Muscle layer of duodenum (tissue), 2 donors: Measurements from ENCODE around the gene HSPA4.
A peak's percentile ranks its signal among the peaks of the same experiment; 100 is the strongest.
"Not testable (repeated sequence)": the region's sequence is repeated elsewhere in the genome, so short reads cannot be mapped to it uniquely, and the experiment has no call there.

ENCODE experiments used
- H3K27ac ChIP-seq: one replicate; pipeline ENCODE4 v1.7.0; 2013; ENCODE audit warnings: mild to moderate bottlenecking, low read length
- H3K27me3 ChIP-seq: one replicate; pipeline ENCODE4 v1.7.0; 2013; ENCODE audit warnings: low read depth, mild to moderate bottlenecking, control low read depth, low read length
- H3K36me3 ChIP-seq, 2 donors: one replicate each; pipeline ENCODE4 v1.7.0; 2013; ENCODE audit warnings: low read length in 2 of 2, control low read depth in 1 of 2, mild to moderate bottlenecking in 1 of 2; ENCODE audit not compliant: insufficient read depth in 2 of 2, control insufficient read depth in 1 of 2
- H3K4me1 ChIP-seq, 2 donors: one replicate each; pipeline ENCODE4 v1.7.0; 2013; ENCODE audit warnings: low read length in 2 of 2, mild to moderate bottlenecking in 2 of 2, control low read depth in 1 of 2, moderate library complexity in 1 of 2; ENCODE audit not compliant: insufficient read depth in 2 of 2, control insufficient read depth in 1 of 2
- H3K4me3 ChIP-seq, 2 donors: one replicate each; pipeline ENCODE4 v1.7.0; 2013; ENCODE audit warnings: low read length in 2 of 2, low read depth in 1 of 2, mild to moderate bottlenecking in 1 of 2
- H3K9me3 ChIP-seq, 2 donors: one replicate each; pipeline ENCODE4 v1.7.0; 2013; ENCODE audit warnings: low read length in 2 of 2, control low read depth in 1 of 2, mild to moderate bottlenecking in 1 of 2; ENCODE audit not compliant: control insufficient read depth in 1 of 2
- donor health status: healthy.

The HSPA4 gene

GRCh38 chr5:133032852-133033742, 18.7 kb upstream of the HSPA4 start:
- Histone ChIP-seq H3K4me3 (no peak overlapping the region), H3K36me3 (no peaks in the 10 kb centered on the region), H3K4me1 (no peaks in the 10 kb centered on the region), H3K9me3 (no peaks in the 10 kb centered on the region), H3K27ac (no peak overlapping the region), H3K27me3 (no peaks in the 10 kb centered on the region)

- Histone ChIP-seq H3K4me1 (no peaks in the 10 kb centered on the region), H3K9me3 (no peaks in the 10 kb centered on the region), H3K36me3 (no peaks in the 10 kb centered on the region), H3K27me3 (no peaks in the 10 kb centered on the region), H3K27ac (no peak overlapping the region), H3K4me3 (no peak overlapping the region)
These were observed 17.7 kb upstream of the HSPA4 start for GRCh38 chr5:133034064-133034463.

GRCh38 chr5:133035224-133035623, 16.6 kb upstream of the HSPA4 start:
- H3K4me3 ChIP-seq: no peak overlapping the region
- no peaks in the 10 kb centered on the region for H3K4me1 ChIP-seq

GRCh38 chr5:133036677-133037076, 15.1 kb upstream of the HSPA4 start:
- H3K36me3 ChIP-seq, H3K27ac ChIP-seq: not testable (repeated sequence)

More at GRCh38 chr5:133035224-133035623, 16.6 kb upstream of the HSPA4 start:
- Histone ChIP-seq H3K27me3 (no peaks in the 10 kb centered on the region), H3K27ac (no peak overlapping the region), H3K36me3 (no peaks in the 10 kb centered on the region), H3K9me3 (no peaks in the 10 kb centered on the region)

GRCh38 chr5:133041157-133041784, 10.5 kb upstream of the HSPA4 start:
- H3K36me3 ChIP-seq: no peaks in the 10 kb centered on the region
- H3K4me3 ChIP-seq: no peak overlapping the region
- no peaks in the 10 kb centered on the region for H3K4me1 ChIP-seq
- no peaks in the 10 kb centered on the region for H3K27me3 ChIP-seq
- no peak overlapping the region for H3K27ac ChIP-seq
- no peaks in the 10 kb centered on the region for H3K9me3 ChIP-seq

More at GRCh38 chr5:133036677-133037076, 15.1 kb upstream of the HSPA4 start:
- H3K9me3 ChIP-seq, H3K4me3 ChIP-seq, H3K27me3 ChIP-seq, H3K4me1 ChIP-seq: not testable (repeated sequence)

GRCh38 chr5:133041910-133042309, 9.9 kb upstream of the HSPA4 start:
- no peaks in the 10 kb centered on the region for H3K27me3 ChIP-seq
- no peak overlapping the region for H3K4me3 ChIP-seq
- no peaks in the 10 kb centered on the region for H3K36me3 ChIP-seq
- no peaks in the 10 kb centered on the region for H3K9me3 ChIP-seq
- H3K4me1 ChIP-seq: no peaks in the 10 kb centered on the region
- H3K27ac ChIP-seq: no peak overlapping the region

- not testable (repeated sequence) for H3K9me3 ChIP-seq, H3K27me3 ChIP-seq, H3K36me3 ChIP-seq, H3K27ac ChIP-seq, H3K4me3 ChIP-seq
- H3K4me1 ChIP-seq: peaks cover 10 to 12% of the 10 kb centered on the region in 2 donors
These were observed 5.3 kb upstream of the HSPA4 start for GRCh38 chr5:133046560-133046959.

GRCh38 chr5:133047404-133047803, 4.4 kb upstream of the HSPA4 start:
- no peak overlapping the region for H3K4me3 ChIP-seq
- H3K36me3 ChIP-seq: peaks cover 0 to 11% of the 10 kb centered on the region in 2 donors
- no peaks in the 10 kb centered on the region for H3K9me3 ChIP-seq
- H3K27me3 ChIP-seq: no peaks in the 10 kb centered on the region
- no peak overlapping the region for H3K27ac ChIP-seq
- H3K4me1 ChIP-seq: peaks cover 10 to 12% of the 10 kb centered on the region in 2 donors

- H3K27me3 ChIP-seq: no peaks in the 10 kb centered on the region
- H3K27ac ChIP-seq: peak overlapping the region; percentile 64
- peaks cover 12 to 20% of the 10 kb centered on the region in 2 donors for H3K4me1 ChIP-seq
- H3K36me3 ChIP-seq: peaks cover 0 to 11% of the 10 kb centered on the region in 2 donors
- no peaks in the 10 kb centered on the region for H3K9me3 ChIP-seq
- no peak overlapping the region for H3K4me3 ChIP-seq
These were observed 2.7 kb upstream of the HSPA4 start for GRCh38 chr5:133048993-133049725.

- Histone ChIP-seq H3K36me3 (peaks cover 0 to 11% of the 10 kb centered on the region in 2 donors), H3K27me3 (no peaks in the 10 kb centered on the region), H3K4me1 (peaks cover 12 to 20% of the 10 kb centered on the region in 2 donors), H3K9me3 (no peaks in the 10 kb centered on the region), H3K27ac (peak overlapping the region; percentile 64), H3K4me3 (no peak overlapping the region)
These were observed 2.1 kb upstream of the HSPA4 start for GRCh38 chr5:133049726-133050048.

- H3K27me3 ChIP-seq: no peaks in the 10 kb centered on the region
- peaks cover 0 to 11% of the 10 kb centered on the region in 2 donors for H3K36me3 ChIP-seq
- no peaks in the 10 kb centered on the region for H3K9me3 ChIP-seq
- H3K4me1 ChIP-seq: peaks cover 12 to 20% of the 10 kb centered on the region in 2 donors
- peak overlapping the region; percentile 88 to 95 for H3K4me3 ChIP-seq
- peak overlapping the region; percentile 100 for H3K27ac ChIP-seq
These were observed 1.3 kb upstream of the HSPA4 start for GRCh38 chr5:133050521-133050920.
